Measurements from ENCODE around the gene RUBCN.
"Not testable (repeated sequence)": the region's sequence is repeated elsewhere in the genome, so short reads cannot be mapped to it uniquely, and the experiment has no call there.

The RUBCN gene

GRCh38 chr3:197659144-197659543 lies 77.6 kb downstream of the RUBCN start:
- DNase-seq (ENCODE audit: low read depth in 1 of 2, low spot score in 1 of 2): not testable (repeated sequence)

DNA sequence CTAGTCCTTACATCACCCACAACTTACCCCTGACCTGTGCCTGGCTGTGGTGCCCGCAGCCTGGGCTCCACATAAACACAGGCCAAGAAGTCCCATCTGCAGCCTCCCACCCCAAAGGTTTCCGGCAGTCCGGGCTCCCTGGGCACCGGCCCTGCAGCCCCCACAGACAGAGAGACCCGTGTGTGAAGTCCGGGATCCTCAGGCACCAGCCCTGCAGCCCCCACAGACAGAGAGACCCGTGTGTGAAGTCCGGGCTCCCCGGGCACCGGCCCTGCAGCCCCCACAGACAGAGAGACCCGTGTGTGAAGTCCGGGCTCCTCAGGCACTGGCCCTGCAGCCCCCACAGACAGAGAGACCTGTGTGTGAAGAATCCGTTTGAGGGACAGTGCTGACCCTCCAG lies 78.0 kb downstream of the RUBCN start:
- not testable (repeated sequence) for DNase-seq (ENCODE audit: low read depth in 1 of 2, low spot score in 1 of 2)

- not testable (repeated sequence) for DNase-seq (ENCODE audit: low read depth in 1 of 2, low spot score in 1 of 2)
These were observed 79.0 kb downstream of the RUBCN start for GRCh38 chr3:197657541-197658292.

- DNase-seq (ENCODE audit: low read depth in 1 of 2, low spot score in 1 of 2): not testable (repeated sequence)
These were observed 79.7 kb downstream of the RUBCN start for GRCh38 chr3:197656960-197657359.

- not testable (repeated sequence) for DNase-seq (ENCODE audit: low read depth in 1 of 2, low spot score in 1 of 2)
These were observed 80.6 kb downstream of the RUBCN start for GRCh38 chr3:197656129-197656528.

DNA sequence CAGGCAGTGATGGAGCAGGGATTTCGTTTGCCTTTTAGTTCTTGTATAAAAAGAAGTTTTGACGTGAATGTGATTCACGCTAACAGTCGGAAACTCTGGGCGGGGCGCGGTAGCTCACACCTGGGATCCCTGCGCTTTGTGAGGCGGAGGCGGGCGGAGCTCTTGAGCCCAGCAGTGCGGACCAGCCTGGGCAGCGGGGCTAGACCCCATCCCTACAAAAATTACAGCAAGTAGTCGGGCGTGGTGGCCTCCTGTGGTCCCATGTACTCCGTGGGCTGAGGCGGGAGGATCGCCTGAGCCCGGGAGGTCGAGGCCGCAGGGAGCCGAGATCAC lies 81.7 kb downstream of the RUBCN start:
- not testable (repeated sequence) for DNase-seq (ENCODE audit: low read depth in 1 of 2, low spot score in 1 of 2)

DNA sequence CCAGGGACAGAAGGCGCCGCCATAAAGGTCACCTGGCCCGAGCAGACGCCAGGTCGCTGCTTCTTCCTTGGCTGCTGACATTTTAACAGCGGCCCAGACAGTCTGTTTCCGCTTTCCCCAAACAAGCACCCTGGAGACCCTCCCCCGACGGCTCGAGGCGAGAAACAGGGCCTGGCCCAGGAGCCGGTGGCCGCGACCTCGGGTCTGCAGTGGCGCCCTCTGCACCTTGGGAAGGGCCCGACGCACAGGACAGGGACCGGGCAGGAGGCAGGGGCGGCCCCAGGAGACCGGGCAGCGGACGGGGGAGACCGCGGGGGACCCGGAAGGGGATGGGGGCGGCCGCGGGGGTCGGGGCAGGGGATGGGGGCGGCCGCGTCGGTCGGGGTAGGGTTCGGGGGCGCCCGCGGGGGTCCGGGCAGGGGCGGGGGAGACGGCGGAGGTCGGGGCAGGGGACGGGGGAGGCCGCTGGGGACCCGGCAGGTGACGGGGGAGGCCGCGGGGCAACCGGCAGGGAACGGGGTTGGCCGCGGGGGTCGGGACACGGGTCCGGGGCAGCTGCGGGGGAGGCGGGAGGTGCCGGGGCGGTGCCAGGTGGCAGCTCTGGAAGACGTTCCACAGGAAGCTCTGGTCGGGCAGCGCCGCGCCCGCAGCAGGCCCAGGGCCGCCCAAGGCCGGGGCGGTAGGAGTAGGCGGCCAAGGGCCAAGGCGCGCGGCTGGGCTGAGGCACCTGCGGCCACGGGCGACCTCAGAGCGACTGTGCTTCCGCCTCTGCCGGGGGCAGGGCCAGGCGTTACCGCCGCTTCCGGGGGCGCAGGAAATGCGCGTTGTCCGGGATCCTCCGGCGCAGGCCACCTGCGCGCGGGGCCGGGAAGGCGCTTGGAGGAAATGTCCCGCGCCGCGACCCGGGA lies 82.4 kb downstream of the RUBCN start:
- DNase-seq (ENCODE audit: low read depth in 1 of 2, low spot score in 1 of 2): peak; percentile 19 to 23

DNA sequence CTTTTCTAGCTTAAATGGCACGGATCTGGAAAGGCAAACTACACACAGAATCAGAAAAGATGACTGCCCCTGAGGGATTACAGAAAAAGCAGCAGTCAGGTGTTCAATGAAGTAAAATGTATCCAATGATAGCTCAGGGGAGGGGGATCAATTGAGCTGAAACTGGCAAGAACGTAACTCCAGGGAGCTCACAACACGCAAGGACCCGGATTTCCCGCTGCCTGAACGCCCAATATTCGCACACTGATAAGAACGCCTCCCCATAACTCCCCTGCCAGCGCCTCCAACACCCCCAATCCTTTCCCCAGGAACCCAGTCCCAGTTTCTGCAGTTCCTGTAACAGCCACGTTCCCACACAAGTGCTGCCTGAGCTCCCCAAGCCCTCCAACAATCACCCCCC lies 83.8 kb downstream of the RUBCN start:
- not testable (repeated sequence) for DNase-seq (ENCODE audit: low read depth in 1 of 2, low spot score in 1 of 2)

GRCh38 chr3:197647649-197648048 lies 89.1 kb downstream of the RUBCN start:
- DNase-seq (ENCODE audit: low read depth in 1 of 2, low spot score in 1 of 2): not testable (repeated sequence)

DNA sequence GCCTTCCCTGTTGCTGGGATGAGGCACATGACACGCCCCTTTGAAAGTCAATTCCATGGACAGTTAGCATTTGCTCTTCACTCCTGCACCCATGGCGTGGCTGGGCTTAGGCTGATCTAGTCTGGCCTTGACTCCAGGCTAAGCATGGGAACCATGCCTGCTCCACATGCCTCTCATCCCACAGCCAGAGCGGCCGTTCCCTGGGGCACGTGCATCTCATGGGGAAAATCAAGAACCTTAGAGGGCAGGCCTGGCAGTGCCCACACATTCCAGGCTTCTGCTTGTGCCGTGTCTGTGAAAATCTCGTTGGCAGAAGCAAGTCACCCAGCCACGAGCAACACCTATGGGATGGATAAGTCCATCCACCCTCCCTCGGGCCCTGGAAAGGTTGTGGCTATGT lies 89.5 kb downstream of the RUBCN start:
- not testable (repeated sequence) for DNase-seq (ENCODE audit: low read depth in 1 of 2, low spot score in 1 of 2)

DNA sequence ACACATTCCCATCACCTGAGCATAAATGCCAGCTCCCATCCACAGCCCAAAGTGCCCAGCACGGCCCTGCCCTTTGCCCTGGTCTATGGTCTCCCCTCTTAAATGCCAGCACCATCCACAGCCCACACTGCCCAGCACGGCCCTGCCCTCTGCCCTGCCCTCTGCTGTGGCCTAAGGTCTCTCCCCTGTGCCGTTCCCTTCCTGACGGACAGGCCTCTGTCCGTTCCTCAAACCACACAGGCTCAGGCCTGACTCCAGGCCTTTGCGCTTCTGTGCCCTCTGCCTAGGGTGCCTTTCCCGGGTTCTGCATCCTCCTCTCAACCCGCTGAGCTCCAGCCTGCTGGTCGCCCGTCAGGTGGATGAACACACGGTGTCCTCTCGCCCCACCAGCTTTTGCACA lies 90.4 kb downstream of the RUBCN start:
- DNase-seq (ENCODE audit: low read depth in 1 of 2, low spot score in 1 of 2): not testable (repeated sequence)

- DNase-seq (ENCODE audit: low read depth in 1 of 2, low spot score in 1 of 2): not testable (repeated sequence)
These were observed 99.1 kb downstream of the RUBCN start for GRCh38 chr3:197637556-197637955.

- DNase-seq (ENCODE audit: low read depth in 1 of 2, low spot score in 1 of 2): not testable (repeated sequence)
These were observed 104.7 kb downstream of the RUBCN start for GRCh38 chr3:197631989-197632388.

- DNase-seq (ENCODE audit: low read depth in 1 of 2, low spot score in 1 of 2): not testable (repeated sequence)
These were observed 105.9 kb downstream of the RUBCN start for GRCh38 chr3:197630766-197631165.

DNA sequence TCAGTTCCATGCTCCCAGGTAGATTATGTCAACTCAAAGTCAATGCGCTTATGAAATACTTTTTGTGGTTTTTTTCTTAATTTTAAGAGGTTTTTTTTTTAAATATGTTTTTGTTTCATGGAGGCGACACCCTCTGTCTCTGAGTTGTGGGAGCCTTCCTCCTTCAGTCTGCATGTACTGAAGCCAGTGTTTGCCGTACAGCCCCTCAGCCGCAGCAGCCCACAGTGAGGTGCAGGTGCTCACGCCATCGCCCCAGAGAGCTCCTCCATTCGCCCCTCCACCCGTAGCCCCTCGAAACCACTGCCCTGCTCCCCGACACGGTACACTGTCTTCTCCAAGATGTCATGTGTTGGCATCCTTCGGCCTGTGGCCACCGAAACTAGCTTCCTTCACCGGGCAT lies 107.4 kb downstream of the RUBCN start:
- DNase-seq (ENCODE audit: low read depth in 1 of 2, low spot score in 1 of 2): not testable (repeated sequence)

DNA sequence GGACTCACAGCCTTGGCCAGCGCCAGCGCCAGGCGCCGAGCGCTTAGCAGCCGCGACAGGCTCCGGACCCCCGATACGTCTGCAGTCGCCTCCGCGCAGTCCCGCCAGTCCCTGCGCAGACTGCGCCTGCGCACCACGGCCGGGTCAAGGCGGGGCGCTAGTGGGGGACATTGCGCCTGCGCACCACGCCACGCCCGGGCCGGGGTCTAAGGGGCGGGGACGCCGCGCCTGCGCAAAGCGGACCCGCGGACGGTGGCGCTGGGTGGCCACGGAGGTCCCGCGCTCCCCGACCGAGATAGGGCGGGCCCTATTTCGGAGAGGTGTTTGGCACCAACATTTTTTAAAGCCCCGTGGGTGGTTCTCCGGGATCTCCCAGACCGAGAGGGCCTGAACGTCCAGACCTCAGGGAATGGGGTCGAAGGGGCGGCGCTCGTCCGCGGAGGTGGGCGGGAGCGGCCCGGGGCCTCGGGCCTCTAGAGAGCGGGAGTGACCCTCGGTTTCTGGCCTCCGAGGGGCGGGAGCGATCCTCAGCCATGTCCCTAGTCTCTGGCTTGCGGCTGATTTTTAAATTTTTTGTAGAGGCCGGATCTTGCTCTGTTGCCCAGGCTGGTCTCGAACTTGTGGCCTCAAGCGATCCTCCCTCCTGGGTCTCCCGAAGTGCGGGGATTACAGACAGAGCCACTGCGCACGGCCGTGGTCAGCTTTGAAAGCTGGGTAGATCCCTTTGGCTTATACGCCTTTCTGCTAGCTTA lies 108.8 kb downstream of the RUBCN start:
- DNase-seq (ENCODE audit: low read depth in 1 of 2, low spot score in 1 of 2): peak; percentile 86 to 88

DNA sequence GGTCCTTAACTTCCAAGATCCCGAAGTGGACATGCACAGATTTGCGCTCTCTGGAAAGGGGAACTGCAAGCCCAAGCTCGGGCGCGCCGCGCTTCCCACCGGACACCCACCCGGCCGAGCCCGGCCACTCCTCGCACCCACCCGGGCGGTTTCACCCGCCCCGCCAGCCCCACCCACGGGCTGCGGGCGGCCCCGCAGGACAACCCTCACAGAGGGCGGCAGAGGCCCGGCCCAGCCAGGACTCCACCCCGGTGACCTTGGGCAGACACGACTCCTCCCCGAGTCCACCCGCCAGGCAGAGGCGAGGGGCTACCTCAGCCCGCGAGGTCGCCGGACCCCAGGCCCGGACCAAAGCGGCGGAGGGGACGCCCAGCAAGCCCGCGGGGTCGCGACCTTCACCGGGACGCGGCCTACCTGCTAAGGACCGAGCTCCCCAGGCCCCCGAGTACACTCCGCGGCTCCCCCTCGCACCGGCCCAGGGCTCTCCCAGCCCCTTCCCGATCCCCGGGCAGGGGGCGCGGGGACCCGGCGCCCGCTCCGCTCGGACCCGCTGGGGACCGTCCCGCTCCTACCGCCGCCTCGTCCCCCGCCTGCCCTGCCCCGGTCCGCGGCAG lies 109.4 kb downstream of the RUBCN start:
- DNase-seq (ENCODE audit: low read depth in 1 of 2, low spot score in 1 of 2): not testable (repeated sequence)

DNA sequence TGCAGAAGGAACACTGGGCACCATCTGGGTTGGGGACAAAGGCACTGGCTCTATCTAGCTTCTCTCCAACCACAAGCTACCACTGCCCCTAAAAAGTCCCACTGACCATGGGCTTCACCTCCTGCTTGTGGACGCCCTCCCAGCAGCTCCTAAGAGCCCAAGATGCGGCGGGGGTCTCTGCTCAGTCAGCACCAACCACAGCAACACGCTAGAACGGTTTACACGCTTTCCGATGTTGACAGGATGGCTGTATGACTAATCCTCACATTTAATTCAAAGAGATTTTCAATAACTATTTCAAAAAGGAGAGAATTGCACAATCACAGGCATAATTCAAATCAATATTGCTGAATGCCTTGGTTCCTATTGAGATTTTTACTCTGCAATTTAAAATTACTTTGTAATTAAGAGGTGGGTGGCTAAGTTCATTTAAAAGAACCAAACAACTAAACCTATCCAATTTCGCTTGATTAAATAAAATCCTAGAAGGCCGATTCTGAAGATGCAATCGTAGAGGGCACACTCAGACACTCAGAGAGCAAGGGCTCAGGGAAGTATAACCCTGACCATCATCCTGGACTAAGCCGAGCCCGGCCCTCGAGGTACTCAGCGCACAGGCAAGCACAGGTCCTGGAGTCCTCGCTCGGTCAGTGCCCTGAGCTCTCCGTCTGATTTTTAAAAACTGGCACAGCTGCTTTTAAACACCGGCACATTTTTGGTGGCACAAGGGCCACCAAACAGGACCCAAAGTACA lies 110.1 kb downstream of the RUBCN start:
- DNase-seq (ENCODE audit: low read depth in 1 of 2, low spot score in 1 of 2): not testable (repeated sequence)

DNA sequence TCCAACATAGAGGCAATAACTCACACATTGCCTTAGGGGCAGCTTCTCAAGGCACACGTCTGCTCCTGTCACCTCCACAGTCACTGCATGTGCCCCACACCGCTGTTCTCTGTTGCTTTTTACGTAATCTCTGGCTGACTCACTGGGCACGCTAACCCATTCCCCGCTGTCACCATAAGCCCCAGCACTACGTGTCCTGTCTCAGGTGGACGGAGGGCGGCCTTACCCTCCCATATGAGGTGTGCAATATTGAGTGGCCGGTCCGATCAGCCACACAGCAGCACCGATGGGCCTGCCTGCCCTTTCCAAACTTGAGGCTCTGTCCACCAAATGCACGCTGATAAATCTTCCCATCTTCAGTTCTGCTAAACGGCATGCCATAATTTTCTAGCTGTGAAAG lies 115.2 kb downstream of the RUBCN start:
- DNase-seq (ENCODE audit: low read depth in 1 of 2, low spot score in 1 of 2): not testable (repeated sequence)
